DOHH2 (cell line): Measurements from ENCODE around the gene FFAR4.

Source experiments
- EZH2phosphoT487 ChIP-seq: fragments of 200-600 bp; sonication (generic); IDR thresholded peaks from 2 replicates; pipeline ENCODE4 v1.6.1; 2017; ENCODE audit warnings: borderline replicate concordance, mild to moderate bottlenecking, antibody characterized with exemption, low read length, moderate library complexity, mixed read lengths
- TF ChIP-seq, protein P1 (sequence below): fragments of 200-600 bp; sonication (generic); IDR thresholded peaks from one replicate; pipeline ENCODE4 v1.5.1; 2014; ENCODE audit warnings: antibody characterized with exemption, mild to moderate bottlenecking, low read depth, low read length; ENCODE audit not compliant: poor library complexity, severe bottlenecking

GRCh38 chr10:93593749-93594148 lies 27.3 kb downstream of the FFAR4 start:
- TF ChIP-seq, protein P1, sequence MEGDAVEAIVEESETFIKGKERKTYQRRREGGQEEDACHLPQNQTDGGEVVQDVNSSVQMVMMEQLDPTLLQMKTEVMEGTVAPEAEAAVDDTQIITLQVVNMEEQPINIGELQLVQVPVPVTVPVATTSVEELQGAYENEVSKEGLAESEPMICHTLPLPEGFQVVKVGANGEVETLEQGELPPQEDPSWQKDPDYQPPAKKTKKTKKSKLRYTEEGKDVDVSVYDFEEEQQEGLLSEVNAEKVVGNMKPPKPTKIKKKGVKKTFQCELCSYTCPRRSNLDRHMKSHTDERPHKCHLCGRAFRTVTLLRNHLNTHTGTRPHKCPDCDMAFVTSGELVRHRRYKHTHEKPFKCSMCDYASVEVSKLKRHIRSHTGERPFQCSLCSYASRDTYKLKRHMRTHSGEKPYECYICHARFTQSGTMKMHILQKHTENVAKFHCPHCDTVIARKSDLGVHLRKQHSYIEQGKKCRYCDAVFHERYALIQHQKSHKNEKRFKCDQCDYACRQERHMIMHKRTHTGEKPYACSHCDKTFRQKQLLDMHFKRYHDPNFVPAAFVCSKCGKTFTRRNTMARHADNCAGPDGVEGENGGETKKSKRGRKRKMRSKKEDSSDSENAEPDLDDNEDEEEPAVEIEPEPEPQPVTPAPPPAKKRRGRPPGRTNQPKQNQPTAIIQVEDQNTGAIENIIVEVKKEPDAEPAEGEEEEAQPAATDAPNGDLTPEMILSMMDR, result no peak
- TF ChIP-seq EZH2phosphoT487, result no peak
